NB4 (cell line): ENCODE measurements around the gene PIAS1.

ENCODE experiments used
- DNase-seq: peaks from one replicate; pipeline ENCODE4 v3.0.0; 2010; ENCODE audit warnings: low read depth
- H3K4me3 ChIP-seq: one replicate; pipeline ENCODE4 v1.5.1; 2011; ENCODE audit warnings: mild to moderate bottlenecking, low read depth, low read length, moderate library complexity
- MYC ChIP-seq: IDR thresholded peaks from 2 replicates; pipeline ENCODE4 v1.6.1; 2011; ENCODE audit warnings: low read depth, low read length
- POLR2A ChIP-seq: IDR thresholded peaks from 2 replicates; pipeline ENCODE4 v1.6.1; 2011; ENCODE audit warnings: mild to moderate bottlenecking; ENCODE audit not compliant: insufficient read length; ENCODE audit errors: extremely low read depth
- TF ChIP-seq, protein P1 (sequence below): IDR thresholded peaks from one replicate; pipeline ENCODE4 v1.5.1; 2012; ENCODE audit warnings: low read depth, low read length
- TF ChIP-seq, protein P2 (sequence below): IDR thresholded peaks from 2 replicates; pipeline ENCODE4 v1.6.1; 2011; ENCODE audit warnings: low read depth, low read length

Gene PIAS1

GRCh38 chr15:68062214-68062613, 8.1 kb downstream of the PIAS1 start:
- no peak overlapping the region for H3K4me3 ChIP-seq
- DNase-seq, result no peak
- TF ChIP-seq MYC, result no peak
- TF ChIP-seq, protein P1, sequence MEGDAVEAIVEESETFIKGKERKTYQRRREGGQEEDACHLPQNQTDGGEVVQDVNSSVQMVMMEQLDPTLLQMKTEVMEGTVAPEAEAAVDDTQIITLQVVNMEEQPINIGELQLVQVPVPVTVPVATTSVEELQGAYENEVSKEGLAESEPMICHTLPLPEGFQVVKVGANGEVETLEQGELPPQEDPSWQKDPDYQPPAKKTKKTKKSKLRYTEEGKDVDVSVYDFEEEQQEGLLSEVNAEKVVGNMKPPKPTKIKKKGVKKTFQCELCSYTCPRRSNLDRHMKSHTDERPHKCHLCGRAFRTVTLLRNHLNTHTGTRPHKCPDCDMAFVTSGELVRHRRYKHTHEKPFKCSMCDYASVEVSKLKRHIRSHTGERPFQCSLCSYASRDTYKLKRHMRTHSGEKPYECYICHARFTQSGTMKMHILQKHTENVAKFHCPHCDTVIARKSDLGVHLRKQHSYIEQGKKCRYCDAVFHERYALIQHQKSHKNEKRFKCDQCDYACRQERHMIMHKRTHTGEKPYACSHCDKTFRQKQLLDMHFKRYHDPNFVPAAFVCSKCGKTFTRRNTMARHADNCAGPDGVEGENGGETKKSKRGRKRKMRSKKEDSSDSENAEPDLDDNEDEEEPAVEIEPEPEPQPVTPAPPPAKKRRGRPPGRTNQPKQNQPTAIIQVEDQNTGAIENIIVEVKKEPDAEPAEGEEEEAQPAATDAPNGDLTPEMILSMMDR, result no peak
- no peak for TF ChIP-seq POLR2A
- TF ChIP-seq, protein P2, sequence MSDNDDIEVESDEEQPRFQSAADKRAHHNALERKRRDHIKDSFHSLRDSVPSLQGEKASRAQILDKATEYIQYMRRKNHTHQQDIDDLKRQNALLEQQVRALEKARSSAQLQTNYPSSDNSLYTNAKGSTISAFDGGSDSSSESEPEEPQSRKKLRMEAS, result no peak

DNA sequence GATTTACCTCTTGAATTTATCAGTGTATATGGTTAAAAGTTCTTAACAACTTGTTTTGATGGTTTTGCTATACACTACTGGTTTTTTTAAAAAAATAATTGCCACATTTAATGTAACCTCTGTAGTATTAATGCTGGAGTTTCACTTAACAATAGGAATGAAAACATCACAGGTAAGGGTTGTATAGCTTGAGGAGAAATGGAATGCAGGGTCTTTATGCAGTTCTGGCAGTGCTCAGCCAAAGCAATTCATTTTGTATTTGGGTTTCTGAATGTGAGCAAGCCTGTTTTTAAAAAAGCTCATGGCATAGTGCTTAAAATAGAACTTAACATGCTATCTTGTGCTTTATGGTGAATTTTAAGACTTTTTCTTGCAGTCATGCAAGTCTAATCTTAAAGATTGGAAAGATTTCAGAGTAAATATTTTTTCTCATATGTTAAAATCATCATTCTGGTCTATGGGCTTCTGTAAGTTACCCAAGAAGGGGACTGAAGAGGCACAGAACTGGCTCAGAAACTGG, 8.9 kb downstream of the PIAS1 start:
- DNase-seq, result no peak
- TF ChIP-seq, protein P2, result no peak
- TF ChIP-seq, protein P1, result no peak
- TF ChIP-seq MYC, result no peak
- no peak for TF ChIP-seq POLR2A
- H3K4me3 ChIP-seq, result no peak overlapping the region

- no peak for DNase-seq
- no peak overlapping the region for H3K4me3 ChIP-seq
- TF ChIP-seq MYC (no peak), POLR2A (no peak)
- TF ChIP-seq, protein P1, result no peak
- TF ChIP-seq, protein P2, result no peak
Observed at GRCh38 chr15:68063606-68064005, 9.5 kb downstream of the PIAS1 start.

DNA sequence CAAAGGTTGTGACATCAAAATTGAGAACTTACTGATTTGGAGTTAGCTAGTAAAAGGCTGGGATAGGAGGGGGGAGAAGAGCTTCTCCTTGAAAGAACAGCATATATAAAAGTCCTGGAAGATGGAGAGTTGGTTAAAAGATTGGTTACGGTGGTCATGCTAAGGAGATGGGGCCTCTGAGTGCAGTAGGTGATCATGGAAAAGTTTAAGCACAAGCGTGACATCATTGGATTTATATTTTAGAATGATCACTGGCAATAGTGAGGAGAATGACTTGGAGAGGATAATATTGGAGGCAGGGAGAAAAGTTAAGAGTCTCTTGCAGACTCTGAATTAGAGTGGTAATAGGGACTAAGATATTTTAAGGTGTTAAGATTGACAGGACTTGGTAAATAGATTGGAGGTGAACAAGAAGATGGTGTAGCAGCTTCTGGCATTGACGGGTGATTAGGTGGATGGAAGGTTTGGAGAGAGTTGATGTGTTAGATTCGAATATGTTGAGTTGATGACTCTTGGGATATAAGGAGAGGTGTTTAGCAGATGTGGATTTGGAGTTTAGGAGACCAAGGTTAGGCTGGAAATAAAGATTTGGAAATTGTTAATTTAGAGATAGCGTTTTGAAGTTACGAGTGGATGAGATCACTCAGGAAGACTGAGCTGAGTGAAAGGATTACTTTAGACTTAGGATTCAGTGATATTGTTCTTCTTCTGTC, 19.6 kb downstream of the PIAS1 start:
- no peak for DNase-seq
- TF ChIP-seq MYC (no peak), POLR2A (no peak)
- TF ChIP-seq, protein P1, result no peak
- H3K4me3 ChIP-seq, result no peak overlapping the region

DNA sequence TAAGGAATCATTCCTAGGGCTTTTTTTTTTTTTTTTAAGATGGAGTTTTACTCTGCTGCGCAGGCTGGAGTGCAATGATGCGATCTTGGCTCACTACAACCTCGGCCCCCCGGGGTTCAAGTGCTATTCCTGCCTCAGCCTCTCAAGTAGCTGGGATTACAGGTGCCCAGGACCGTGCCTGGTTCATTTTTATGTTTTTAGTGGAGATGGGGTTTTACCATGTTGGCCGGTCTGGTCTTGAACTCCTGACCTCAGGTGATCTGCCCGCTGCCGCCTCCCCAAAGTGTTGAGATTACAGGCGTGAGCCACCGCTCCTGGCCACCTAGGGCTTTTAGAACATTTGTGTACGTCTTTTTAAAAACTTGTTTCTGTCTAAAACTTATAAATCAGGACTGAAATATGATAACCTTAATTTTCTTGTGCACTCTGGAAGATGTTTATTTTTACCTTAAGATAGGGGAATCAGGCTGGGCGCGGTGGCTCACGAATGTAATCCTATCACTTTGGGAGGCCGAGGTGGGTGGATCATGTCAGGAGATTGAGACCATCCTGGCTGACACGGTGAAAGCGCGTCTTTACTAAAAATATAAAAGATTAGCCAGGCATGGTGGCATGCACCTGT, 21.8 kb downstream of the PIAS1 start:
- TF ChIP-seq MYC (no peak), POLR2A (no peak)
- TF ChIP-seq, protein P2, result no peak
- TF ChIP-seq, protein P1, result no peak
- DNase-seq, result no peak
- no peak overlapping the region for H3K4me3 ChIP-seq

- H3K4me3 ChIP-seq, result no peak overlapping the region
- TF ChIP-seq, protein P1, result no peak
- TF ChIP-seq, protein P2, result no peak
- no peak for TF ChIP-seq POLR2A
- no peak for TF ChIP-seq MYC
Observed at GRCh38 chr15:68078365-68078764, 24.2 kb downstream of the PIAS1 start.

More at GRCh38 chr15:68078365-68078764, 24.2 kb downstream of the PIAS1 start:
- no peak for DNase-seq
